IMR-90 (cell line): ENCODE data around the gene PLAGL1. TPM values are rescaled to one million over a fixed set of nuclear protein-coding genes. Genes with fewer than 3 reads are reported as not detected.

Experiments used
- ATAC-seq: fragments of 200-7000 bp; cut with Tn5 transposase; 2 replicates; pipeline ENCODE4 v1.9.1; 2020; ENCODE audit warnings: low read depth, mild to moderate bottlenecking, moderate library complexity
- BruUV-seq: library from RNA; stranded (reverse); fragments of 400-500 nt; replicated peaks from 2 replicates; lab custom pipeline; 2021; lab: Mats Ljungman, UMichigan
- CTCF ChIA-PET: fragments of 300-600 bp; formaldehyde crosslinking; extraction: SDS; loops from one replicate; lab custom pipeline; 2021; ENCODE audit warnings: antibody characterized with exemption; lab: Yijun Ruan, JAX
- POLR2A ChIA-PET: fragments of 300-600 bp; sonication (Branson Sonifier 250); formaldehyde crosslinking; loops from one replicate; lab custom pipeline; 2022; ENCODE audit warnings: antibody characterized with exemption; ENCODE audit not compliant: unreplicated experiment; lab: Charles Lee
- DNase-seq: peaks from one replicate; pipeline ENCODE4 v3.0.0; 2013
- H2AFZ ChIP-seq: replicated peaks from 2 replicates; pipeline ENCODE3; 2013; ENCODE audit warnings: low read length, mild to moderate bottlenecking; ENCODE audit not compliant: poor library complexity
- H2AK5ac ChIP-seq: 2 replicates; pipeline ENCODE4 v1.6.1; 2013; ENCODE audit warnings: low read depth, low read length, inconsistent platforms
- H2AK9ac ChIP-seq: replicated peaks from 2 replicates; pipeline ENCODE3; 2013; ENCODE audit warnings: mild to moderate bottlenecking, low read depth, low read length, moderate library complexity; ENCODE audit not compliant: poor library complexity
- H2BK120ac ChIP-seq: 2 replicates; pipeline ENCODE4 v1.6.1; 2013; ENCODE audit warnings: low read depth, low read length, inconsistent platforms
- H2BK15ac ChIP-seq: 3 replicates; pipeline ENCODE4 v1.6.1; 2013; ENCODE audit warnings: low read depth, low read length, inconsistent platforms
- H2BK20ac ChIP-seq: 2 replicates; pipeline ENCODE4 v1.6.1; 2013; ENCODE audit warnings: low read depth, mild to moderate bottlenecking, inconsistent platforms, low read length, moderate library complexity
- H2BK5ac ChIP-seq: 2 replicates; pipeline ENCODE4 v1.6.1; 2013; ENCODE audit warnings: mild to moderate bottlenecking, low read depth, low read length, inconsistent platforms; ENCODE audit not compliant: poor library complexity, severe bottlenecking
- H3K14ac ChIP-seq: replicated peaks from 2 replicates; pipeline ENCODE4 v1.6.1; 2013; ENCODE audit warnings: low read depth, low read length, inconsistent platforms
- H3K18ac ChIP-seq: 2 replicates; pipeline ENCODE4 v1.6.1; 2013; ENCODE audit warnings: low read depth, low read length, control low read depth
- H3K23ac ChIP-seq: 2 replicates; pipeline ENCODE4 v1.6.1; 2013; ENCODE audit warnings: low read depth, low read length, inconsistent platforms
- H3K27ac ChIP-seq: 2 replicates; pipeline ENCODE4 v1.5.1; 2013; ENCODE audit warnings: mild to moderate bottlenecking, control low read depth, low read length; ENCODE audit not compliant: insufficient read depth
- H3K27me3 ChIP-seq: 2 replicates; pipeline ENCODE4 v1.6.1; 2013; ENCODE audit warnings: low read length; ENCODE audit not compliant: control insufficient read depth, insufficient read depth
- H3K36me3 ChIP-seq: 2 replicates; pipeline ENCODE4 v1.6.1; 2013; ENCODE audit warnings: low read length, mixed read lengths; ENCODE audit not compliant: control insufficient read depth, insufficient read depth
- H3K4ac ChIP-seq: 2 replicates; pipeline ENCODE4 v1.6.1; 2013; ENCODE audit warnings: low read depth, low read length, inconsistent platforms
- H3K4me1 ChIP-seq: 2 replicates; pipeline ENCODE4 v1.6.1; 2013; ENCODE audit warnings: low read length, mixed read lengths; ENCODE audit not compliant: control insufficient read depth, insufficient read depth
- H3K4me2 ChIP-seq: 2 replicates; pipeline ENCODE4 v1.6.1; 2013; ENCODE audit warnings: low read depth, mild to moderate bottlenecking, control low read depth, low read length, moderate library complexity
- H3K4me3 ChIP-seq: 2 replicates; pipeline ENCODE4 v1.5.1; 2013; ENCODE audit warnings: low read depth, mild to moderate bottlenecking, control low read depth, low read length, moderate library complexity; ENCODE audit not compliant: insufficient read depth
- H3K56ac ChIP-seq: 2 replicates; pipeline ENCODE4 v1.6.1; 2013; ENCODE audit warnings: low read length, inconsistent platforms; ENCODE audit not compliant: insufficient read depth; ENCODE audit errors: extremely low read depth
- H3K79me1 ChIP-seq, 2 experiments: 2 replicates each; pipeline ENCODE4 v1.6.1; 2013; ENCODE audit warnings: low read length in 2 of 2, inconsistent platforms in 1 of 2, low read depth in 1 of 2
- H3K9ac ChIP-seq: 2 replicates; pipeline ENCODE4 v1.6.1; 2013; ENCODE audit warnings: low read depth, low read length, control low read depth
- H3K9me1 ChIP-seq: 2 replicates; pipeline ENCODE4 v1.6.1; 2013; ENCODE audit warnings: low read length, inconsistent platforms; ENCODE audit not compliant: insufficient read depth
- H3K9me3 ChIP-seq: 2 replicates; pipeline ENCODE4 v1.6.1; 2013; ENCODE audit warnings: low read length; ENCODE audit not compliant: control insufficient read depth, insufficient read depth
- H4K20me1 ChIP-seq: 2 replicates; pipeline ENCODE4 v1.6.1; 2013; ENCODE audit warnings: low read length, inconsistent platforms; ENCODE audit not compliant: insufficient read depth
- H4K5ac ChIP-seq: 2 replicates; pipeline ENCODE4 v1.6.1; 2013; ENCODE audit warnings: mild to moderate bottlenecking, low read depth, low read length, control low read depth
- H4K8ac ChIP-seq, 2 experiments: 2 replicates each; pipeline ENCODE4 v1.6.1; 2013; ENCODE audit warnings: low read depth in 2 of 2, low read length in 2 of 2, control low read depth in 1 of 2, inconsistent platforms in 1 of 2
- H4K91ac ChIP-seq: 2 replicates; pipeline ENCODE4 v1.6.1; 2013; ENCODE audit warnings: low read depth, low read length, inconsistent platforms; ENCODE audit not compliant: insufficient read depth
- CHD1 ChIP-seq: IDR thresholded peaks from 2 replicates; pipeline ENCODE4 v1.6.1; 2012; ENCODE audit warnings: low read depth, low read length, improper control_type of control experiment
- ELK1 ChIP-seq: fragments of 150-350 bp; IDR thresholded peaks from 2 replicates; pipeline ENCODE4 v1.6.1; 2016; ENCODE audit warnings: low read depth, mild to moderate bottlenecking, low read length, moderate library complexity, borderline replicate concordance
- MAFK ChIP-seq: IDR thresholded peaks from 2 replicates; pipeline ENCODE4 v1.6.1; 2012; ENCODE audit warnings: low read depth, low read length, improper control_type of control experiment
- MXI1 ChIP-seq: IDR thresholded peaks from 2 replicates; pipeline ENCODE4 v1.6.1; 2012; ENCODE audit warnings: low read depth, mild to moderate bottlenecking, low read length, moderate library complexity, borderline replicate concordance
- POLR2A ChIP-seq: IDR thresholded peaks from 2 replicates; pipeline ENCODE4 v1.6.1; 2012; ENCODE audit warnings: mild to moderate bottlenecking, low read depth, low read length
- RFX5 ChIP-seq: IDR thresholded peaks from 2 replicates; pipeline ENCODE4 v1.8.0; 2012; ENCODE audit warnings: low read depth, mild to moderate bottlenecking, low read length, moderate library complexity
- USF2 ChIP-seq: fragments of 150-350 bp; IDR thresholded peaks from 2 replicates; pipeline ENCODE4 v1.6.1; 2017; ENCODE audit warnings: mild to moderate bottlenecking, antibody characterized with exemption, low read length, low read depth
- WGBS, 2 experiments: methylation state at CpG; one replicate each; pipeline versions ENCODE4 v1.1.5 to v1.1.7; 2013; ENCODE audit warnings: missing lambda C conversion rate in 2 of 2; ENCODE audit not compliant: insufficient read length in 1 of 2; ENCODE audit errors: extremely low coverage in 2 of 2; 5-methylcytosine and 5-hydroxymethylcytosine counted together
- dilution Hi-C: fragments of 300-500 bp; cut with HindIII; formaldehyde crosslinking; loops from one replicate; pipeline ENCODE4 v1.14.3; 2018; ENCODE audit warnings: low sequenced_read_pairs; ENCODE audit not compliant: unreplicated experiment
- in situ Hi-C: fragments of 300-500 bp; cut with MboI; formaldehyde crosslinking; loops from 3 replicates; pipeline ENCODE4 v1.14.3; 2019; ENCODE audit warnings: low sequenced_read_pairs, inconsistent platforms, mixed read lengths
- intact Hi-C: fragments of 100-400 bp; cut with micrococcal nuclease; formaldehyde crosslinking; loops from 2 replicates; pipeline ENCODE4 v1.10.0; 2022
- polyA plus RNA-seq, 3 experiments: library from polyadenylated mRNA; depleted of rRNA; stranded (reverse); fragments of >200 nt; gene quantifications; 2 replicates each; pipeline ENCODE4 v1.2.3, GENCODE V29; 2012; ENCODE audit warnings: low replicate concordance in 1 of 3
- total RNA-seq: library from RNA; depleted of rRNA; stranded (reverse); fragments of >200 nt; gene quantifications from 2 replicates; pipeline ENCODE4 v1.2.3, GENCODE V29; 2012

Gene PLAGL1
- total and polyA plus RNA-seq, 2 of the 4 experiments (the other 2 are of a cell fraction) = 23.3 to 73.8 TPM

- Histone ChIP-seq H3K18ac (no peak overlapping the region), H3K23ac (no peak overlapping the region), H3K4ac (no peak overlapping the region), H3K27me3 (peaks cover 12% of the 10 kb centered on the region), H2BK120ac (no peak overlapping the region), H3K79me1 (peaks cover 0 to 15% of the 10 kb centered on the region in 2 experiments; a peak in 1 of 4 replicates), H3K14ac (no peak overlapping the region), H3K9me3 (no peaks in the 10 kb centered on the region), H3K4me3 (no peak overlapping the region), H4K5ac (no peak overlapping the region), H2AK9ac (no peak overlapping the region), H3K9ac (no peak overlapping the region), H2BK20ac (no peak overlapping the region), H2BK15ac (no peak overlapping the region), H4K20me1 (no peaks in the 10 kb centered on the region), H2AK5ac (no peak overlapping the region), H3K4me2 (no peak overlapping the region), H4K8ac (no peak overlapping the region), H3K27ac (no peak overlapping the region), H2AFZ (no peak overlapping the region), H3K56ac (no peak overlapping the region), H2BK5ac (no peak overlapping the region), H3K9me1 (peaks cover 6% of the 10 kb centered on the region), H3K4me1 (peaks cover 5% of the 10 kb centered on the region; the same call in 1 of the 2 replicates), H4K91ac (no peak overlapping the region), H3K36me3 (peaks cover 10% of the 10 kb centered on the region)
- intact Hi-C loops (no loop called here), in situ Hi-C loops (no loop called here), dilution Hi-C loops (no loop called here)
- ATAC-seq (no peak), DNase-seq (peak; percentile 8)
- ChIA-PET POLR2A (no interaction called here), CTCF (interaction anchor here (0.5 kb wide), 1 partner anchor 539 kb away, joined by 3 read pairs; no protein-coding TSS in a partner anchor)
- TF ChIP-seq POLR2A (no peak), MXI1 (no peak), MAFK (no peak), ELK1 (no peak), RFX5 (no peak), CHD1 (no peak), USF2 (no peak)
- no TSS peak for BruUV-seq
- 60% methylated on average over 1 of the region's 6 CpGs; no CpG with 5 or more reads in 1 of the 2 experiments for WGBS, 2 experiments
These were observed 43.4 kb downstream of the PLAGL1 start for GRCh38 chr6:143964674-143965081.
